ENCODE results near the gene OPALIN.

- no peak for TF ChIP-seq POLR2AphosphoS5 (IDR thresholded peaks at IDR 0.05; ENCODE audit: borderline replicate concordance, low read depth, low read length)
- TF ChIP-seq EZH2 (IDR thresholded peaks at IDR 0.05) = no peak
Observed at GRCh38 chr10:96352027-96352426, 6.8 kb downstream of the OPALIN start.

Data from SK-N-MC (cell line).